ENCODE data around the gene RGS11. TPM values are rescaled to one million over a fixed set of nuclear protein-coding genes. Genes with fewer than 3 reads are reported as not detected.

RGS11 gene
- total RNA-seq = 4.9 TPM

GRCh38 chr16:275786-276232 is at the start of gene RGS11:
TSS of gene RGS11 (minus strand) at chr16:275944. CDS start at chr16:275911, 33 bp downstream.

DNA sequence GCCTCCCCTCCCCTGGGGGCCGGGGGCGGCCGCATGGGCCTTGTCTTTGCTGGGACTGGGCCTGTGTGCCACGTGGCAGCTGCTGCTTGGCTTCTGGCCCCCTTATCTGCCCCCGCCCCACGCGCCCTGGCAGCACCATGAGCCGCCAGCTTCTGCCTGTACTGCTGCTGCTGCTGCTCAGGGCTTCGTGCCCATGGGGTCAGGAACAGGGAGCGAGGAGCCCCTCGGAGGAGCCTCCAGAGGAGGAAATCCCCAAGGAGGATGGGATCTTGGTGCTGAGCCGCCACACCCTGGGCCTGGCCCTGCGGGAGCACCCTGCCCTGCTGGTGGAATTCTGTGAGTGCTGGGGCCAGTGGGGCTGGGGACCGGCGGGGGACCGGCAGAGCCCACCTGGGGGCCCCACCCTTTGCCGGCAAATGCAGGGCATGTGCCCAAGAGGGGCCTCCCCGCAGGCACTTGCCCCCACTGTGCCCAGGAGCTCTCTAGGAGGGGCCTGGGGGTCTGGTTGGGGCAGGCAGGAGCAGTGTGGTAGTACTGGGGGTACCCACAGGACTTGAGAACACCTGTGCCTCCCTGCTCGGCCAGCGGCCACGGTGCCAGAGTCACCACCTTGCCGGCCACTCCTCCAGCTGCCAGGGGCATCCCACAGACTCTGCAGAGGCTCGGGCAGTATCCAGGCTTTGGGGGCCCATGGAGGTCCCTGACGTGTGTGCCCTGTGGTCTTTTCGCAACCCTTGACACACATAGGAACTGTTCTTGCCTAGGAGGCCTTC is 7.5 kb upstream of the RGS11 start, which contains the start of gene PDIA2:
Gene PDIA2, plus strand, starts transcription at position 132 of the 773 bp plus-strand sequence. Its CDS starts 6 bp downstream, at position 138.

DNA sequence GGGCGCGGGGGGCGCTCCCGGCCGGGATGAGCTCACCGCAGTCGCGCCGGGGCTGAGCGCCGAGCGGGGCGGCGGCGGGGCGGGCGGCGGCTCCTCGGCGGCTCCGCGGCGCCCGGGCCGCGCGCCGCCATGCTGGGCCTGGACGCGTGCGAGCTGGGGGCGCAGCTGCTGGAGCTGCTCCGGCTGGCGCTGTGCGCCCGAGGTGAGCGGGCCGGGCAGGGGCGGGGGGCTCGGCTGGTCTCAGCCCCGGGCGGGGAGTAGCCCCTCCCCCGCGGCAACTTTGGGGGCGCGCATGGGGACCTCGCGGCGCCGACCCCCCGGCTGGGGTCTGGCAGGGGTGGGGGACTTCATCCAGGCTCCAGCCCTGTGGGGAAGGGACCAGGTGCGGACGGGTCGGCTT is 4.8 kb upstream of the RGS11 start, which contains the start of gene ARHGDIG:
Gene ARHGDIG, plus strand, starts transcription at position 40 of the 400 bp plus-strand sequence. Its CDS starts 90 bp downstream, at position 130.

DNA sequence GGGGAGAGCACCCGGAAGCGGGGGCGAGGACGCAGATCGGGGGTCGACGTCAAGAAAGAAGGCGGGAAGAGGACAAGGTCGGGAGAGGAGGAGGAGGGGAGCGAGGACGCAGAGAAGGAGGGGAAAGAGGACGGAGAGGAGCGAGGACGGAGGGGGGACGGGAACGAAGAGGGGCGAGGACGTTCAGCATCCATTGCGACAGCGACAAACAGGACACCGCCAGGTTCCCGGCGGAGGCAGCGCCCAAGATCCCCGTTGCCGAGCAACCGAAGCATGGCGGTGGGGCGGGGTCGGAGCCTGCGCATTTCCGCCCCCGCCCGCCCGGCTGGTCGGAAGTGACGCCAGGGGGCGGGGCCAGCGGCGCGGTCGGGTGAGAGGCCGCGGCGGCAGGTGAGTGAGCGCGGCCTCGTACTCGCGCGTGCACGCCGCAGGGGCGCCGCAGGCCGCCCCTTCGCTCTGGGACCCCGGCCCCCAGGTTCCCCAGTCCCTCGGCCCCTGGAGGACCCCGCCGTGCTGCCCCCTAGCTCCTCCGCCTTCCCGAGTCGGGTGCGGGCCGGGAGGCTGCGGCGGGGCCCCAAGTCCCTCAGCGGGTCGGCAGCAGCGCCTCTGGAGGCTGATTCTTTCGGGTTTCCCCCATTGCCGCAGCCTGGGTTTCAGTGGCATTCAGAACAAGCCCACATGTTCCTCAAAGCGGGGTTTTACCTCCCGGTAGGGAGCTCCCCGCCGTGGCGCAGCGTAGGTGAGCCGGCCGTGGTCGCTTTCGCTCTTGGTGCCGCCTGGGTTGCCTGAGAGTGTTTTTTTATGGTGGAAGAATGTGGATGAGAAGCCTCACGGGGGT is 41.1 kb downstream of the RGS11 start, which contains the start of gene FAM234A:
Gene FAM234A, plus strand, starts transcription at position 354 of the 838 bp plus-strand sequence. CDS start 19,593 bp downstream, outside the sequence.

GRCh38 chr16:228852-229730 is 46.7 kb downstream of the RGS11 start, which contains the start of gene LUC7L:
TSS of gene LUC7L (minus strand) at chr16:229449. CDS start at chr16:229339, 110 bp downstream.

Other genes starting within 250 kb of the RGS11 start
- 3.6 TPM for gene POLR3K, start 222.3 kb downstream of the RGS11 start, total RNA-seq
- 15.2 TPM for gene SNRNP25, start 222.1 kb downstream of the RGS11 start, total RNA-seq
- 36.4 TPM for gene RHBDF1, start 203.3 kb downstream of the RGS11 start, total RNA-seq
- 87.7 TPM for gene MPG, start 197.7 kb downstream of the RGS11 start, total RNA-seq
- gene NPRL3, start 137.3 kb downstream of the RGS11 start, total RNA-seq = 31.1 TPM
- gene HBZ, start 123.3 kb downstream of the RGS11 start, total RNA-seq = 38.7 TPM
- 135 TPM for gene HBM, start 110.0 kb downstream of the RGS11 start, total RNA-seq
- 14,996 TPM for gene HBA2, start 103.1 kb downstream of the RGS11 start, total RNA-seq
- gene HBA1, start 99.3 kb downstream of the RGS11 start, total RNA-seq = 5,051 TPM
- gene HBQ1, start 95.5 kb downstream of the RGS11 start, total RNA-seq = 6.5 TPM
- gene LUC7L, start 46.5 kb downstream of the RGS11 start, total RNA-seq = 93.1 TPM
- 70.0 TPM for gene FAM234A, start 41.1 kb downstream of the RGS11 start, total RNA-seq
- gene ARHGDIG, start 4.6 kb upstream of the RGS11 start, total RNA-seq = 1.6 TPM
- 0.47 TPM for gene PDIA2, start 7.2 kb upstream of the RGS11 start, total RNA-seq
- 14.8 TPM for gene AXIN1, start 76.8 kb upstream of the RGS11 start, total RNA-seq
- gene MRPL28, start 94.6 kb upstream of the RGS11 start, total RNA-seq = 45.5 TPM
- 54.2 TPM for gene PGAP6, start 106.0 kb upstream of the RGS11 start, total RNA-seq
- gene NME4, start 121.3 kb upstream of the RGS11 start, total RNA-seq = 40.1 TPM
- gene DECR2, start 125.9 kb upstream of the RGS11 start, total RNA-seq = 22.0 TPM
- 108 TPM for gene RAB11FIP3, start 149.7 kb upstream of the RGS11 start, total RNA-seq